Adipocyte (in vitro differentiated cells): Measurements from ENCODE around the gene SETD2.

ENCODE experiments used
- DNase-seq: peaks from one replicate; pipeline ENCODE4 v3.0.0-alpha.2; 2015; ENCODE audit warnings: low read depth
- H3K27me3 ChIP-seq: replicated peaks from 2 replicates; pipeline ENCODE4 v1.7.0; 2013; ENCODE audit warnings: mild to moderate bottlenecking, low read length, moderate library complexity; ENCODE audit not compliant: control insufficient read depth, insufficient read depth
- H3K36me3 ChIP-seq: 2 replicates; pipeline ENCODE4 v1.7.0; 2013; ENCODE audit warnings: low read length, mild to moderate bottlenecking, moderate library complexity; ENCODE audit not compliant: control insufficient read depth, insufficient read depth, severe bottlenecking
- H3K4me1 ChIP-seq: 2 replicates; pipeline ENCODE4 v1.7.0; 2013; ENCODE audit warnings: mild to moderate bottlenecking, low read length, moderate library complexity; ENCODE audit not compliant: control insufficient read depth, insufficient read depth
- H3K4me3 ChIP-seq: 2 replicates; pipeline ENCODE4 v1.7.0; 2013; ENCODE audit warnings: mild to moderate bottlenecking, low read length, moderate library complexity
- H3K9ac ChIP-seq: 2 replicates; pipeline ENCODE4 v1.7.0; 2013; ENCODE audit warnings: mild to moderate bottlenecking, low read length, moderate library complexity
- H3K9me3 ChIP-seq: 2 replicates; pipeline ENCODE4 v1.7.0; 2013; ENCODE audit warnings: mild to moderate bottlenecking, low read length, moderate library complexity; ENCODE audit not compliant: control insufficient read depth

Gene SETD2

GRCh38 chr3:47007482-47008233 lies 156.3 kb downstream of the SETD2 start:
- H3K36me3 ChIP-seq = no peaks in the 10 kb centered on the region
- H3K9ac ChIP-seq = no peak overlapping the region
- no peaks in the 10 kb centered on the region for H3K9me3 ChIP-seq
- H3K4me3 ChIP-seq = no peak overlapping the region
- DNase-seq = no peak
- H3K4me1 ChIP-seq = peaks cover 9% of the 10 kb centered on the region
- H3K27me3 ChIP-seq = no peaks in the 10 kb centered on the region

DNA sequence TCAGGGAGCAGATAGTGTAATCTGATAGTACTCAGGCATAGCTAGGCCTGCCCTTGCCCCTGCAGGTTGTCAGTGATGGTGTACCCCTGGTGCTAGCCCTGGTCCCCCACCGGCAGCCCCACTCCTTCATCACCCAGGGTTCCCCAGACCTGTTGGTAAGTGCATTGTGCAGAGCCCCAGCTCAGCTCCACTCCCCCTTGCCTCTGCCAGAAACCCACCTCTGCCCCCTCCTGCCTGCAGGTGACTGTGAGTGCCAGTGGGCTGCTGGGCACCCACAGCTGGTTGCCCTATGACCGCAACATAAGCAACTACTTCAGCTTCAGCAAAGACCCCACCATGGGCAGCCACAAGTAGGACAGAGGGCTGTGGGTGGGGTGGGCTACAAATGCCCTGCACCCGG lies 156.9 kb downstream of the SETD2 start:
- Histone ChIP-seq H3K27me3 (no peaks in the 10 kb centered on the region), H3K4me3 (no peak overlapping the region), H3K9ac (no peak overlapping the region), H3K4me1 (peaks cover 9% of the 10 kb centered on the region), H3K9me3 (no peaks in the 10 kb centered on the region), H3K36me3 (no peaks in the 10 kb centered on the region)
- DNase-seq = no peak

DNA sequence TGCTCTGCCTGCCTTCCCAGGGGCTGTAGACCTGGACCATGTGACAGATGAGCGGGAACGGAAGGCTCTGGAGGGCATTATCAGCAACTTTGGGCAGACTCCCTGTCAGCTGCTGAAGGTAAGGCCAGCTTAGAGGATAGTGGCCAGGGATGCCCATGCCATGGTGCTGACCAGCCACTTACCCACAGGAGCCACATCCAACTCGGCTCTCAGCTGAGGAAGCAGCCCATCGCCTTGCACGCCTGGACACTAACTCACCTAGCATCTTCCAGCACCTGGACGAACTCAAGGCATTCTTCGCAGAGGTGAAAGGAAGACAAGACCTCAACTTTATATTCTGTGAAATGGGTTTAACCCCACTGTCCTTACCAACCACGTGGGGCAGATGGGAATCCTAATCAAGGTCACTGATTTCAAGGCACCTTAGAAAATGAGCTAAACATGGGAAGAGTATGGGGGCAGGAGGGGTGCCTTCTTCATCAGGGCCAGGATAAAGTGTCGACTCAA lies 157.7 kb downstream of the SETD2 start:
- DNase-seq = no peak
- Histone ChIP-seq H3K4me1 (peaks cover 9% of the 10 kb centered on the region), H3K4me3 (no peak overlapping the region)

DNA sequence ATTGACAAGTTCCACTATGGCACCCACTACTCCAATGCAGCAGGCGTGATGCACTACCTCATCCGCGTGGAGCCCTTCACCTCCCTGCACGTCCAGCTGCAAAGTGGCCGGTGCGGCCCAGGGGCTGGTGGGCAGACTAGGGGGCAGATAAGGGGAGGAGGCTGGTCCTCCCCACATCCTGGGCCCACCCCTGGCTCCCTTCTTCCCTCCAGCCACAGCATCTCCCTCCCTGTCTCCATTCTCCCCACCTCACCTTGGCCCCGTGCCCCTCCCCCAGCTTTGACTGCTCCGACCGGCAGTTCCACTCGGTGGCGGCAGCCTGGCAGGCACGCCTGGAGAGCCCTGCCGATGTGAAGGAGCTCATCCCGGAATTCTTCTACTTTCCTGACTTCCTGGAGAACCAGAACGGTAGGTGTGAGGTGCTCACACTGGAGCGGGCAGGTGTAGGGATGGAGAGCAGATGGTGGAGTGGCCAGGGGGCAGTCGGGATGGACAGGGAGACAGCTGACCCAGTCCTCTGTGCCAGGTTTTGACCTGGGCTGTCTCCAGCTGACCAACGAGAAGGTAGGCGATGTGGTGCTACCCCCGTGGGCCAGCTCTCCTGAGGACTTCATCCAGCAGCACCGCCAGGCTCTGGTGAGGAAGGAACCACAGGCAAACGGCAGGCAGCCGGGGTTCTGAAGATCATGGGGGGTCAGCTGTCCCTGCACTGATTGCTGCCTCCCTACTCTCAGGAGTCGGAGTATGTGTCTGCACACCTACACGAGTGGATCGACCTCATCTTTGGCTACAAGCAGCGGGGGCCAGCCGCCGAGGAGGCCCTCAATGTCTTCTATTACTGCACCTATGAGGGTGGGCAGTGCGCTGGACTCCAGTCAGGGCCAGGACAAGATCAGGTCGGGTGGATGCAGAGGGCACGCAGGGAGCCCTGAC lies 158.4 kb downstream of the SETD2 start:
- H3K9ac ChIP-seq = no peak overlapping the region
- no peaks in the 10 kb centered on the region for H3K36me3 ChIP-seq
- H3K27me3 ChIP-seq = no peaks in the 10 kb centered on the region
- H3K9me3 ChIP-seq = no peaks in the 10 kb centered on the region
- peaks cover 9% of the 10 kb centered on the region for H3K4me1 ChIP-seq
- H3K4me3 ChIP-seq = no peak overlapping the region
- DNase-seq = no peak

More for the DNA sequence above, 157.7 kb downstream of the SETD2 start:
- no peaks in the 10 kb centered on the region for H3K9me3 ChIP-seq
- no peak overlapping the region for H3K9ac ChIP-seq
- no peaks in the 10 kb centered on the region for H3K27me3 ChIP-seq
- no peaks in the 10 kb centered on the region for H3K36me3 ChIP-seq

GRCh38 chr3:47004369-47005211 lies 159.3 kb downstream of the SETD2 start:
- peaks cover 2% of the 10 kb centered on the region for H3K4me1 ChIP-seq
- DNase-seq = no peak

GRCh38 chr3:47003461-47004368 lies 160.2 kb downstream of the SETD2 start:
- no peak overlapping the region for H3K4me3 ChIP-seq
- H3K4me1 ChIP-seq = no peaks in the 10 kb centered on the region
- no peaks in the 10 kb centered on the region for H3K27me3 ChIP-seq
- no peak for DNase-seq
- H3K9ac ChIP-seq = no peak overlapping the region
- H3K36me3 ChIP-seq = no peaks in the 10 kb centered on the region
- no peaks in the 10 kb centered on the region for H3K9me3 ChIP-seq

More at GRCh38 chr3:47004369-47005211, 159.3 kb downstream of the SETD2 start:
- no peaks in the 10 kb centered on the region for H3K9me3 ChIP-seq
- H3K4me3 ChIP-seq = no peak overlapping the region
- H3K27me3 ChIP-seq = no peaks in the 10 kb centered on the region
- H3K9ac ChIP-seq = no peak overlapping the region
- H3K36me3 ChIP-seq = no peaks in the 10 kb centered on the region

DNA sequence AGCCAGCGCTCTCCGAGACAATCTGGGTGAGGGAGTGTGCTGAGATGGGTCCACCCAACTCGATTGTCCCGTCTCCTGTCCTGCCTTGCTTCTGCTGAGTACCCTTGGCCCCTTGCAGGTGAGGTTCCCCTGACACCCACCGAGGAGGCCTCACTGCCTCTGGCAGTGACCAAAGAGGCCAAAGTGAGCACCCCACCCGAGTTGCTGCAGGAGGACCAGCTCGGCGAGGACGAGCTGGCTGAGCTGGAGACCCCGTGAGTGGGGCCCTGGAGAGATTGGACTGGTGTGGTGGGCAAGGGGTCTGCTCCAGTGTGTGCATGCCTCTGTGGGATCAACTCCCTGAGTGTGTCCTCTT lies 160.9 kb downstream of the SETD2 start:
- H3K27me3 ChIP-seq = no peaks in the 10 kb centered on the region
- H3K9me3 ChIP-seq = no peaks in the 10 kb centered on the region
- H3K4me1 ChIP-seq = no peaks in the 10 kb centered on the region
- H3K4me3 ChIP-seq = no peak overlapping the region
- no peak for DNase-seq
- no peak overlapping the region for H3K9ac ChIP-seq
- H3K36me3 ChIP-seq = no peaks in the 10 kb centered on the region

- H3K4me1 ChIP-seq = no peaks in the 10 kb centered on the region
- H3K9me3 ChIP-seq = no peaks in the 10 kb centered on the region
- no peaks in the 10 kb centered on the region for H3K36me3 ChIP-seq
- H3K9ac ChIP-seq = no peak overlapping the region
- H3K4me3 ChIP-seq = no peak overlapping the region
- DNase-seq = no peak
- no peaks in the 10 kb centered on the region for H3K27me3 ChIP-seq
These were observed 161.5 kb downstream of the SETD2 start for GRCh38 chr3:47002171-47003055.

DNA sequence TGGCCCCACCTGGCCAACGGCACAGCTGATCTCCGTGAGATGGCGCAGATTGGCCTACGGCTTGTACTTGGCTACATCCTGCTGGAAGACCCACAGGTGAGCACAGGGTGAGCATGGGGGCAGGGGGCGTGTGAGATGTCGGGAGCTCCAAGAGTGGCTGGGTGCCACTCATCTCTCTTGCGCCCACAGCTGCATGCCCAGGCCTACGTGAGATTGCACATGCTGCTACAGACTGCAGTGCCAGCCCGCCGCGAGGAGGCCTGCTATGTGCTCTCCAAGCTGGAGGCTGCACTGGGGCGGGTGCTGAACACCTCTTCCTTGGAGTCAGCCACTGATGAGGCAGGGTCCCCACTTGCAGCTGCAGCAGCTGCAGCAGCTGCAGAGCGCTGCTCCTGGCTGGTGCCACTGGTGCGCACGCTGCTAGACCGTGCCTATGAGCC lies 162.2 kb downstream of the SETD2 start:
- H3K27me3 ChIP-seq = no peaks in the 10 kb centered on the region
- H3K36me3 ChIP-seq = no peaks in the 10 kb centered on the region
- no peak for DNase-seq

More for the DNA sequence above, 162.2 kb downstream of the SETD2 start:
- H3K4me1 ChIP-seq = no peaks in the 10 kb centered on the region
- no peak overlapping the region for H3K9ac ChIP-seq
- no peak overlapping the region for H3K4me3 ChIP-seq
- no peaks in the 10 kb centered on the region for H3K9me3 ChIP-seq
